PC-3 (cell line): ENCODE data around the gene PRKCE. TPM values are rescaled to one million over a fixed set of nuclear protein-coding genes. Genes with fewer than 3 reads are reported as not detected.

Experiments
- ATAC-seq: fragments of 200-7000 bp; cut with Tn5 transposase; 2 replicates; pipeline ENCODE4 v1.9.1; 2020; ENCODE audit warnings: mild to moderate bottlenecking, moderate library complexity
- BruUV-seq: library from RNA; stranded (reverse); fragments of 400-500 nt; replicated peaks from 2 replicates; lab custom pipeline; 2021; lab: Mats Ljungman, UMichigan
- CTCF ChIA-PET: fragments of 300-600 bp; sonication (Branson Sonifier 250); formaldehyde crosslinking; loops from one replicate; lab custom pipeline; 2022; ENCODE audit warnings: antibody characterized with exemption; lab: Charles Lee
- POLR2A ChIA-PET: fragments of 300-600 bp; sonication (Branson Sonifier 250); formaldehyde crosslinking; loops from one replicate; lab custom pipeline; 2022; ENCODE audit warnings: antibody characterized with exemption; ENCODE audit not compliant: unreplicated experiment; lab: Charles Lee
- DNase-seq: peaks from one replicate; pipeline ENCODE4 v3.0.0-alpha.2; 2015
- H2AFZ ChIP-seq: fragments of 300-600 bp; sonication (generic); 2 replicates; pipeline ENCODE4 v1.6.0; 2016; ENCODE audit warnings: antibody characterized with exemption, low read length
- H3F3A ChIP-seq: fragments of 300-600 bp; sonication (generic); one replicate; pipeline ENCODE4 v1.6.0; 2017; ENCODE audit warnings: antibody characterized with exemption, low read length, control low read depth, mild to moderate bottlenecking; ENCODE audit not compliant: unreplicated experiment
- H3K27ac ChIP-seq: fragments of 300-600 bp; sonication (generic); 2 replicates; pipeline ENCODE4 v1.5.1; 2016; ENCODE audit warnings: mild to moderate bottlenecking, low read length
- H3K27me3 ChIP-seq: fragments of 300-600 bp; sonication (generic); 2 replicates; pipeline ENCODE4 v1.6.1; 2016; ENCODE audit warnings: low read length, mixed read lengths
- H3K36me3 ChIP-seq: fragments of 300-600 bp; sonication (generic); 2 replicates; pipeline ENCODE4 v1.6.1; 2016; ENCODE audit warnings: low read depth, mixed run types, low read length, mixed read lengths
- H3K4me1 ChIP-seq: fragments of 300-600 bp; sonication (generic); 2 replicates; pipeline ENCODE4 v1.5.1; 2016; ENCODE audit warnings: low read length; ENCODE audit not compliant: insufficient read depth
- H3K4me2 ChIP-seq: fragments of 300-600 bp; sonication (generic); 2 replicates; pipeline ENCODE4 v1.6.0; 2016; ENCODE audit warnings: low read length
- H3K4me3 ChIP-seq: fragments of 300-600 bp; sonication (generic); 2 replicates; pipeline ENCODE4 v1.5.1; 2016; ENCODE audit warnings: mild to moderate bottlenecking, low read length, mixed read lengths
- H3K79me2 ChIP-seq: fragments of 300-600 bp; sonication (generic); 2 replicates; pipeline ENCODE4 v1.6.1; 2017; ENCODE audit warnings: low read length, mixed read lengths
- H3K9ac ChIP-seq: fragments of 300-600 bp; sonication (generic); 2 replicates; pipeline ENCODE4 v1.6.0; 2016; ENCODE audit warnings: mild to moderate bottlenecking, low read length
- H3K9me2 ChIP-seq: fragments of 300-600 bp; sonication (generic); replicated peaks from 2 replicates; pipeline ENCODE4 v1.6.1; 2016; ENCODE audit warnings: mixed run types, low read length, mixed read lengths
- H3K9me3 ChIP-seq: fragments of 300-600 bp; sonication (generic); 2 replicates; pipeline ENCODE4 v1.6.1; 2016; ENCODE audit warnings: low read length, mixed read lengths
- H4K20me1 ChIP-seq: fragments of 300-600 bp; sonication (generic); 2 replicates; pipeline ENCODE4 v1.6.1; 2016; ENCODE audit warnings: low read length, mixed read lengths
- CTCF ChIP-seq: fragments of 300-600 bp; sonication (generic); conservative IDR thresholded peaks from 2 replicates; pipeline ENCODE4 v1.5.1; 2017; ENCODE audit warnings: antibody characterized with exemption, low read depth, mild to moderate bottlenecking, low read length
- EZH2 ChIP-seq: fragments of 300-600 bp; sonication (generic); IDR thresholded peaks from one replicate; pipeline ENCODE4 v1.6.1; 2017; ENCODE audit warnings: antibody characterized with exemption, mild to moderate bottlenecking, low read length; ENCODE audit not compliant: unreplicated experiment
- EZH2phosphoT487 ChIP-seq: fragments of 300-600 bp; sonication (generic); IDR thresholded peaks from 2 replicates; pipeline ENCODE4 v1.6.1; 2018; ENCODE audit warnings: mild to moderate bottlenecking, antibody characterized with exemption, low read length, borderline replicate concordance
- intact Hi-C: fragments of 100-400 bp; cut with micrococcal nuclease; formaldehyde crosslinking; loops from 2 replicates; pipeline ENCODE4 v1.9.0; 2023
- total RNA-seq: library from RNA; depleted of rRNA; stranded (reverse); fragments of >200 nt; gene quantifications from 2 replicates; pipeline ENCODE4 v1.2.3, GENCODE V29; 2014

PRKCE gene
- total RNA-seq, 1 experiment from 2014 or later: 7.0 TPM

DNA sequence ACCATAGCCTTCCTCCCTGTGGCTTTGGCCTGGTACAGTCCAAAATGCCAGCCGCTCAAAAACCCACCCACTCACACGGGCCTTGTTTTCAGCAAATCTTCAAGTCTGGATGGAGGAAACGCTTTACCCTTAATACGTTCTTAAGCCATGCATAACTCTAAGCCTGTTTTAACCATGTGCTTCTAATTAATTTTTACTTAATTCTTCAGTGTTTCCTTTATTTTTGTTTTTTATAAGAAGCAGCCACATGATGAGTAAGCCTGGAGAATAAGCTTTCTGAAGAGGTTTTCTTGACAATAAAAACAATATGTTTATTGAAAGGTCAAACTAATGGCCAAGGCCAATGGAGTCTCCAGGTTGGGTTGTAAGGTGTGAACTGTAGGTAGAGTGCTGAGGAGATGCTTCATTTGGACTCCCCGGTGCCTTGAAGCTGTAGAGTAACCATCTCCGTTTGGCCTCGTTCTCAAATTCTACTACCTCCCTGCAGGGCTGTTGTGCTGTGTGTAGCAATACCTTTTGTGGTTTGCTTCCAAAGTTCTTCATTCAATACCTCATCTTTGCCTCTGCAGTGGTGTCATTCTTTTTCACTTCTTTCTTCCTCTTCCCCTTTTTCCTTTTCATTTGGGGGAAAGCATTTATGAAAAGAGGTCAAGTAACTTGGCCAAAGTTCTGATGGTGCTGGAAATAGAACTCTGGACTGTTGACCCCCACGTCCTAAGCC lies 113.7 kb downstream of the PRKCE start:
- no peak for DNase-seq
- no peaks in the 10 kb centered on the region for H3K79me2 ChIP-seq
- H2AFZ ChIP-seq: no peak overlapping the region
- TF ChIP-seq EZH2 (no peak), CTCF (no peak), EZH2phosphoT487 (no peak)
- ChIA-PET CTCF (no interaction called here), POLR2A (no interaction called here)
- no peaks in the 10 kb centered on the region for H3K36me3 ChIP-seq
- no peak for ATAC-seq
- no TSS peak for BruUV-seq
- intact Hi-C loops: no loop called here
- H3K9me3 ChIP-seq: no peaks in the 10 kb centered on the region
- no peak overlapping the region for H3K4me2 ChIP-seq
- H3K9ac ChIP-seq: no peak overlapping the region
- no peaks in the 10 kb centered on the region for H4K20me1 ChIP-seq
- no peak overlapping the region for H3K27ac ChIP-seq
- no peaks in the 10 kb centered on the region; the same call in 1 of the 2 replicates for H3K9me2 ChIP-seq
- no peak overlapping the region for H3K4me3 ChIP-seq
- H3F3A ChIP-seq: no peaks in the 10 kb centered on the region
- H3K27me3 ChIP-seq: no peaks in the 10 kb centered on the region
- no peaks in the 10 kb centered on the region for H3K4me1 ChIP-seq

GRCh38 chr2:45765728-45766254 lies 114.3 kb downstream of the PRKCE start:
- no peak for TF ChIP-seq EZH2
- no peak for TF ChIP-seq EZH2phosphoT487
- no peak for TF ChIP-seq CTCF
- intact Hi-C loops: no loop called here
- BruUV-seq: no TSS peak
- Histone ChIP-seq H3K9me3 (no peaks in the 10 kb centered on the region), H3K36me3 (no peaks in the 10 kb centered on the region), H3K27me3 (no peaks in the 10 kb centered on the region), H4K20me1 (no peaks in the 10 kb centered on the region), H3K4me1 (no peaks in the 10 kb centered on the region), H3K27ac (no peak overlapping the region), H3K9ac (no peak overlapping the region), H3K79me2 (no peaks in the 10 kb centered on the region), H2AFZ (no peak overlapping the region), H3F3A (no peaks in the 10 kb centered on the region), H3K4me2 (no peak overlapping the region), H3K9me2 (no peaks in the 10 kb centered on the region; the same call in 1 of the 2 replicates), H3K4me3 (no peak overlapping the region)
- DNase-seq: no peak
- POLR2A ChIA-PET: no interaction called here
- ATAC-seq: no peak
- CTCF ChIA-PET: no interaction called here

DNA sequence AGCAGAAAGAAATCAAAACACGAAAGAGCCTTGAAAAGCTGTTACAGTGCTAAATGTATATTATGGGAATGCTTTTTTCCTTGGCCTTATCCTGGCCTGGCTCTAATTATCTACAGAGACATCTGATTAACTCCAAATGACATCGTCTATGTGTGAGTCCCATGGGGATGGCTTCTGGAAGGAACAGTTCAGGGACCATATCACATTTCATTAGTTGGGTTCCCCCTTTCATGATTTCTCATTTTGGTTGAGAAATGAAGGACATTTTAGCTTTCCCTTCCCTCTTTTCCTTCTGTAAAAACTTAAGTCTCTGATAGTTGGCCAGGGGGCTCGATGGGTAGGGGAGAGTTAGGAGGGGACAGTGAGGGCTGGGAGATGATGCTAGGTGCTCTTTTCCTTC lies 116.7 kb downstream of the PRKCE start:
- ChIA-PET CTCF (no interaction called here), POLR2A (no interaction called here)
- intact Hi-C loops: no loop called here
- TF ChIP-seq EZH2 (no peak), EZH2phosphoT487 (no peak)
- H3K9me2 ChIP-seq: no peaks in the 10 kb centered on the region; the same call in 1 of the 2 replicates
- no TSS peak for BruUV-seq
- H3K4me1 ChIP-seq: no peaks in the 10 kb centered on the region
- no peaks in the 10 kb centered on the region for H3K27me3 ChIP-seq
- DNase-seq (no peak), ATAC-seq (no peak)
- H3K27ac ChIP-seq: no peak overlapping the region
- no peaks in the 10 kb centered on the region for H3F3A ChIP-seq
- H2AFZ ChIP-seq: no peak overlapping the region
- no peak overlapping the region for H3K4me2 ChIP-seq
- no peaks in the 10 kb centered on the region for H3K9me3 ChIP-seq
- H3K36me3 ChIP-seq: no peaks in the 10 kb centered on the region
- no peaks in the 10 kb centered on the region for H3K79me2 ChIP-seq
- H3K4me3 ChIP-seq: no peak overlapping the region
- no peak overlapping the region for H3K9ac ChIP-seq
- H4K20me1 ChIP-seq: no peaks in the 10 kb centered on the region
